Activated CD4-positive, alpha-beta T cell treated with anti-CD3 and anti-CD28 coated beads, Interleukin-2, amount 10 ng/mL, durations not matched to agents 24 days and 14 days (primary cell): ENCODE results near the gene DET1. TPM values are rescaled to one million over a fixed set of nuclear protein-coding genes. Genes with fewer than 3 reads are reported as not detected.

ENCODE experiments used
- total RNA-seq: library from RNA; stranded (reverse); gene quantifications from 2 replicates; pipeline ENCODE4 v1.2.3, GENCODE V29; 2022

Gene DET1
- total RNA-seq, 1 donor from 2014 or later = 2.8 TPM

Other genes starting within 250 kb of the DET1 start
- 49.1 and 51.9 TPM in 2 replicates for gene MRPL46, start 79.3 kb downstream of the DET1 start, total RNA-seq
- gene MRPS11, start 79.0 kb downstream of the DET1 start, total RNA-seq = 68.7 and 72.6 TPM in 2 replicates
- gene AEN, start 74.7 kb upstream of the DET1 start, total RNA-seq = 72.4 and 75.7 TPM in 2 replicates
- 33.9 and 35.5 TPM in 2 replicates for gene ISG20, start 92.3 kb upstream of the DET1 start, total RNA-seq